ENCODE data around the gene MID1. TPM values are rescaled to one million over a fixed set of nuclear protein-coding genes. Genes with fewer than 3 reads are reported as not detected.

The MID1 gene
- total and polyA plus RNA-seq, 9 of the 15 experiments (the other 6 are each of a cell fraction or from before 2014, with no cell fraction given) = 0.07 to 0.54 (median 0.33) TPM

- Histone ChIP-seq H3K27me3 (ENCODE audit: control insufficient read depth in 2 of 2, insufficient read depth in 2 of 2, low read length in 2 of 2) (no peaks in the 10 kb centered on the region), H3K9me1 (ENCODE audit: control insufficient read depth, insufficient read depth, low read length) (no peaks in the 10 kb centered on the region), H3K9me3 (replicated peaks; ENCODE audit: control insufficient read depth, insufficient read depth, low read depth, low read length) (no peaks in the 10 kb centered on the region), H4K20me1 (replicated peaks; ENCODE audit: control insufficient read depth, insufficient read depth, low read length) (no peaks in the 10 kb centered on the region), H3K9ac (ENCODE audit: insufficient read depth in 1 of 2, low read depth in 2 of 2, low read length in 2 of 2) (no peak overlapping the region), H3K4me2 (ENCODE audit: insufficient read depth, low read length) (no peak overlapping the region), H3K4me3 (no peak overlapping the region), H3K79me2 (ENCODE audit: control insufficient read depth, insufficient read depth, low read length) (no peaks in the 10 kb centered on the region), H3K36me3 (ENCODE audit: control insufficient read depth, insufficient read depth, low read length) (no peaks in the 10 kb centered on the region), H3K27ac (ENCODE audit: extremely low read depth, low read depth, low read length) (no peak overlapping the region), H3K4me1 (replicated peaks in 1 of 2; ENCODE audit: control insufficient read depth in 2 of 2, insufficient read depth in 2 of 2, low read length in 2 of 2) (no peaks in the 10 kb centered on the region), H2AFZ (ENCODE audit: low read depth, low read length) (no peak overlapping the region)
- ChIA-PET CTCF (ENCODE audit: low intra/inter-chr PET ratio) (no interaction called here), POLR2A (no interaction called here)
- no peak for DNase-seq (ENCODE audit: extremely low read depth in 1 of 4, low spot score in 3 of 4)
- BruUV-seq (replicated peaks) = no TSS peak
- intact Hi-C loops (cut with micrococcal nuclease) (loop anchor here (10.0 kb wide), 1 partner anchor 497 kb away; no protein-coding TSS in a partner anchor), in situ Hi-C loops (cut with MboI) (no loop called here)
- TF ChIP-seq, protein P1, sequence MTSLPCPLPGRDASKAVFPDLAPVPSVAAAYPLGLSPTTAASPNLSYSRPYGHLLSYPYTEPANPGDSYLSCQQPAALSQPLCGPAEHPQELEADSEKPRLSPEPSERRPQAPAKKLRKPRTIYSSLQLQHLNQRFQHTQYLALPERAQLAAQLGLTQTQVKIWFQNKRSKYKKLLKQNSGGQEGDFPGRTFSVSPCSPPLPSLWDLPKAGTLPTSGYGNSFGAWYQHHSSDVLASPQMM (CRISPR knock-in tag; IDR thresholded peaks at IDR 0.05) = no peak
- no peak for TF ChIP-seq NRF1 (conservative IDR thresholded peaks at IDR 0.05 in 1 of 2, IDR thresholded peaks at IDR 0.05 in 1 of 2)
- TF ChIP-seq ZNF23 (CRISPR knock-in tag; IDR thresholded peaks at IDR 0.05) = no peak
- TF ChIP-seq ZBTB1 (CRISPR knock-in tag; IDR thresholded peaks at IDR 0.05; ENCODE audit: borderline replicate concordance, low read depth) = no peak
- no peak for TF ChIP-seq EWSR1 (IDR thresholded peaks at IDR 0.05; ENCODE audit: borderline replicate concordance, low read depth, partially characterized antibody)
- TF ChIP-seq TOE1 (IDR thresholded peaks at IDR 0.05; ENCODE audit: borderline replicate concordance) = no peak
- TF ChIP-seq TOE1 (CRISPR knock-in tag; IDR thresholded peaks at IDR 0.05; ENCODE audit: borderline replicate concordance, low read depth) = no peak
- TF ChIP-seq PYGO2 (tag; IDR thresholded peaks at IDR 0.05) = no peak
- TF ChIP-seq SIX5 (IDR thresholded peaks at IDR 0.05; ENCODE audit: borderline replicate concordance in 1 of 2, insufficient read depth in 1 of 2, low read depth in 1 of 2, low read length in 2 of 2) = no peak
- no peak for TF ChIP-seq FOXJ2 (tag; IDR thresholded peaks at IDR 0.05)
- no peak for TF ChIP-seq POLR2AphosphoS2 (IDR thresholded peaks at IDR 0.05; ENCODE audit: low read length)
- TF ChIP-seq SP1 (CRISPR knock-in tag; IDR thresholded peaks at IDR 0.05) = no peak
- no peak for TF ChIP-seq SP2 (IDR thresholded peaks at IDR 0.05; ENCODE audit: extremely low read depth, low read depth, low read length, poor library complexity, severe bottlenecking)
- no peak for TF ChIP-seq NFRKB (IDR thresholded peaks at IDR 0.05; ENCODE audit: low read depth)
- WGBS (ENCODE audit: insufficient coverage, low coverage, missing lambda C conversion rate) = 0% methylated on average over 7 of the region's 7 CpGs
- no peak for ATAC-seq
- FAIRE-seq = no peak
These were observed 11.2 kb upstream of the MID1 start for GRCh38 chrX:10631416-10632145.
